Fibroblast of pulmonary artery (primary cell): ENCODE results near the gene PRKAA1.

Experiments used
- DNase-seq: peaks from one replicate; pipeline ENCODE4 v3.0.0-alpha.2; 2010; ENCODE audit warnings: low read depth
- H3K4me3 ChIP-seq: replicated peaks from 2 replicates; pipeline ENCODE4 v1.5.1; 2011; ENCODE audit warnings: low read depth, mild to moderate bottlenecking, control low read depth, low read length, moderate library complexity
- CTCF ChIP-seq: IDR thresholded peaks from 2 replicates; pipeline ENCODE4 v1.5.1; 2011; ENCODE audit warnings: mild to moderate bottlenecking, control low read depth, low read length, inconsistent platforms; ENCODE audit errors: missing control alignments

Gene PRKAA1

GRCh38 chr5:40775846-40776657 is 22.1 kb downstream of the PRKAA1 start:
- TF ChIP-seq CTCF, result no peak
- no peak for DNase-seq
- H3K4me3 ChIP-seq, result no peak overlapping the region

- no peak for DNase-seq
- no peak for TF ChIP-seq CTCF
- no peak overlapping the region for H3K4me3 ChIP-seq
These were observed 22.9 kb downstream of the PRKAA1 start for GRCh38 chr5:40775085-40775845.

GRCh38 chr5:40774623-40775022 is 23.6 kb downstream of the PRKAA1 start:
- DNase-seq, result no peak
- no peak for TF ChIP-seq CTCF
- H3K4me3 ChIP-seq, result no peak overlapping the region

- DNase-seq, result no peak
- TF ChIP-seq CTCF, result no peak
- H3K4me3 ChIP-seq, result no peak overlapping the region
These were observed 27.4 kb downstream of the PRKAA1 start for GRCh38 chr5:40770764-40771163.

GRCh38 chr5:40762705-40763104 is 35.5 kb downstream of the PRKAA1 start:
- H3K4me3 ChIP-seq, result no peak overlapping the region
- no peak for DNase-seq
- no peak for TF ChIP-seq CTCF

GRCh38 chr5:40757400-40757799 is 40.8 kb downstream of the PRKAA1 start:
- TF ChIP-seq CTCF, result no peak
- no peak for DNase-seq
- H3K4me3 ChIP-seq, result no peak overlapping the region
